WERI-Rb-1 (cell line): ENCODE results near the gene IL19.

Experiments used
- DNase-seq: peaks from one replicate; pipeline ENCODE4 v3.0.0-alpha.2; 2020
- H3K27ac ChIP-seq: fragments of 250-450 bp; sonication (Bioruptor Pico); 2 replicates; pipeline ENCODE4 v1.5.1; 2020; ENCODE audit warnings: mild to moderate bottlenecking, moderate library complexity
- H3K27me3 ChIP-seq: fragments of 250-450 bp; sonication (Bioruptor Pico); 2 replicates; pipeline ENCODE4 v1.5.1; 2021; ENCODE audit warnings: mild to moderate bottlenecking, low read depth, moderate library complexity; ENCODE audit not compliant: insufficient read depth, severe bottlenecking
- H3K36me3 ChIP-seq: fragments of 250-450 bp; sonication (Bioruptor Pico); 2 replicates; pipeline ENCODE4 v1.5.1; 2020; ENCODE audit warnings: mild to moderate bottlenecking, moderate library complexity
- H3K4me3 ChIP-seq: 2 replicates; pipeline ENCODE4 v1.5.1; 2011; ENCODE audit warnings: low read depth, mild to moderate bottlenecking, control low read depth, low read length
- H3K9me3 ChIP-seq: fragments of 250-450 bp; sonication (Bioruptor Pico); 2 replicates; pipeline ENCODE4 v1.5.1; 2021; ENCODE audit warnings: mild to moderate bottlenecking, moderate library complexity; ENCODE audit not compliant: severe bottlenecking
- TF ChIP-seq, protein P1 (sequence below): IDR thresholded peaks from 2 replicates; pipeline ENCODE4 v1.5.1; 2011; ENCODE audit warnings: low read depth, mild to moderate bottlenecking, control low read depth, inconsistent platforms, low read length

The IL19 gene

GRCh38 chr1:206833106-206833680, 62.6 kb downstream of the IL19 start:
- H3K27me3 ChIP-seq = peaks cover 98% of the 10 kb centered on the region
- H3K27ac ChIP-seq = no peak overlapping the region
- TF ChIP-seq, protein P1, sequence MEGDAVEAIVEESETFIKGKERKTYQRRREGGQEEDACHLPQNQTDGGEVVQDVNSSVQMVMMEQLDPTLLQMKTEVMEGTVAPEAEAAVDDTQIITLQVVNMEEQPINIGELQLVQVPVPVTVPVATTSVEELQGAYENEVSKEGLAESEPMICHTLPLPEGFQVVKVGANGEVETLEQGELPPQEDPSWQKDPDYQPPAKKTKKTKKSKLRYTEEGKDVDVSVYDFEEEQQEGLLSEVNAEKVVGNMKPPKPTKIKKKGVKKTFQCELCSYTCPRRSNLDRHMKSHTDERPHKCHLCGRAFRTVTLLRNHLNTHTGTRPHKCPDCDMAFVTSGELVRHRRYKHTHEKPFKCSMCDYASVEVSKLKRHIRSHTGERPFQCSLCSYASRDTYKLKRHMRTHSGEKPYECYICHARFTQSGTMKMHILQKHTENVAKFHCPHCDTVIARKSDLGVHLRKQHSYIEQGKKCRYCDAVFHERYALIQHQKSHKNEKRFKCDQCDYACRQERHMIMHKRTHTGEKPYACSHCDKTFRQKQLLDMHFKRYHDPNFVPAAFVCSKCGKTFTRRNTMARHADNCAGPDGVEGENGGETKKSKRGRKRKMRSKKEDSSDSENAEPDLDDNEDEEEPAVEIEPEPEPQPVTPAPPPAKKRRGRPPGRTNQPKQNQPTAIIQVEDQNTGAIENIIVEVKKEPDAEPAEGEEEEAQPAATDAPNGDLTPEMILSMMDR = no peak
- H3K4me3 ChIP-seq = no peak overlapping the region
- H3K36me3 ChIP-seq = no peaks in the 10 kb centered on the region
- peaks cover 8% of the 10 kb centered on the region for H3K9me3 ChIP-seq
- DNase-seq = no peak

GRCh38 chr1:206833801-206834200, 63.2 kb downstream of the IL19 start:
- Histone ChIP-seq H3K27ac (no peak overlapping the region), H3K27me3 (peaks cover 98% of the 10 kb centered on the region), H3K9me3 (peaks cover 7% of the 10 kb centered on the region), H3K36me3 (no peaks in the 10 kb centered on the region), H3K4me3 (no peak overlapping the region)
- no peak for DNase-seq
- TF ChIP-seq, protein P1 = no peak

DNA sequence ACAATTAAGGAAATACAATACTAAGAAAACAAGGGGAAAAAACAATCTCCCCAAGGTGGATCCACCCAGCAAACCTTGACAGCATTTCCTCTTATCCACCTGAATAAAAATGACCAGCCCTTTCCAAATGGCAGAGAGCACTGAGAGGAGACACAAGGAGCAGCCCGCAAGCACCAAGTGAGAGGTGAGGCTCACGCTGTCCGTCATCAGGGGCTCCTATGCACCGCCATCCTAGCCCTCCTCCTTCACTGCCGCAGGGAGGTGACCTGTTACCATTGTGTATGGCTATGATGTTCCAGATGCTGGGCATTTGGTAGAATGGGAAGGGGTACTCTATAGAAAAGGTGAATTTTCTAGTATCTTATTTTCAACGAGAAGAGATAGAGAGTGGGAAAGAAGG, 63.6 kb downstream of the IL19 start:
- Histone ChIP-seq H3K9me3 (peaks cover 11% of the 10 kb centered on the region), H3K36me3 (no peaks in the 10 kb centered on the region), H3K4me3 (no peak overlapping the region), H3K27ac (no peak overlapping the region), H3K27me3 (peaks cover 98% of the 10 kb centered on the region)
- no peak for DNase-seq
- TF ChIP-seq, protein P1 = no peak

- Histone ChIP-seq H3K27me3 (peaks cover 98% of the 10 kb centered on the region), H3K9me3 (peaks cover 12% of the 10 kb centered on the region), H3K36me3 (no peaks in the 10 kb centered on the region), H3K27ac (no peak overlapping the region), H3K4me3 (no peak overlapping the region)
- no peak for DNase-seq
- TF ChIP-seq, protein P1 = no peak
Measured at GRCh38 chr1:206834711-206835110, 64.1 kb downstream of the IL19 start.

GRCh38 chr1:206835186-206835585, 64.6 kb downstream of the IL19 start:
- Histone ChIP-seq H3K4me3 (no peak overlapping the region), H3K27me3 (peaks cover 98% of the 10 kb centered on the region), H3K9me3 (peaks cover 12% of the 10 kb centered on the region), H3K27ac (no peak overlapping the region), H3K36me3 (no peaks in the 10 kb centered on the region)
- TF ChIP-seq, protein P1 = no peak
- no peak for DNase-seq

- no peak for DNase-seq
- Histone ChIP-seq H3K27ac (no peak overlapping the region), H3K4me3 (no peak overlapping the region), H3K36me3 (no peaks in the 10 kb centered on the region), H3K27me3 (peaks cover 98% of the 10 kb centered on the region), H3K9me3 (peaks cover 7% of the 10 kb centered on the region)
- TF ChIP-seq, protein P1 = no peak
Measured at GRCh38 chr1:206836111-206836510, 65.5 kb downstream of the IL19 start.
